Small intestine (tissue), 7 donors: ENCODE results near the gene PARD3B. TPM values are rescaled to one million over a fixed set of nuclear protein-coding genes. Genes with fewer than 3 reads are reported as not detected.

Source experiments
- DNase-seq, 2 donors: peaks; one replicate each; pipeline versions ENCODE4 v3.0.0 to v3.0.0-alpha.2; 2013
- FAIRE-seq: peaks from 2 replicates; lab custom pipeline; 2012; peaks lifted over from hg19 to GRCh38; lab: Jason Lieb, UNC
- H3K27ac ChIP-seq, 3 donors: one replicate each; pipeline ENCODE4 v1.5.1; 2013; ENCODE audit warnings: low read length in 2 of 3, mild to moderate bottlenecking in 2 of 3, control low read depth in 1 of 3, inconsistent platforms in 1 of 3, low read depth in 1 of 3, moderate library complexity in 1 of 3
- H3K27me3 ChIP-seq, 3 donors: one replicate each; pipeline ENCODE4 v1.6.1; 2013; ENCODE audit warnings: low read length in 3 of 3, inconsistent platforms in 1 of 3; ENCODE audit not compliant: control insufficient read depth in 3 of 3, insufficient read depth in 3 of 3
- H3K36me3 ChIP-seq, 3 donors: one replicate each; pipeline ENCODE4 v1.6.1; 2013; ENCODE audit warnings: low read length in 3 of 3, inconsistent platforms in 1 of 3, low read depth in 1 of 3, mild to moderate bottlenecking in 1 of 3, moderate library complexity in 1 of 3; ENCODE audit not compliant: control insufficient read depth in 3 of 3, insufficient read depth in 2 of 3
- H3K4me1 ChIP-seq, 3 donors: one replicate each; pipeline ENCODE4 v1.6.1; 2013; ENCODE audit warnings: low read length in 2 of 3, inconsistent platforms in 1 of 3, low read depth in 1 of 3, mild to moderate bottlenecking in 1 of 3, moderate library complexity in 1 of 3; ENCODE audit not compliant: control insufficient read depth in 3 of 3, insufficient read depth in 2 of 3
- H3K4me3 ChIP-seq, 3 donors: one replicate each; pipeline ENCODE4 v1.5.1; 2013; ENCODE audit warnings: low read length in 3 of 3, control low read depth in 1 of 3, inconsistent platforms in 1 of 3, low read depth in 1 of 3, mild to moderate bottlenecking in 1 of 3, moderate library complexity in 1 of 3
- H3K9me3 ChIP-seq, 2 donors: one replicate each; pipeline ENCODE4 v1.6.1; 2013; ENCODE audit warnings: low read depth in 1 of 2, low read length in 1 of 2; ENCODE audit not compliant: control insufficient read depth in 2 of 2, insufficient read depth in 1 of 2
- WGBS, 3 donors: extraction: QIAGEN DNeasy Blood & Tissue Kit; methylation state at CpG; one replicate each; pipeline ENCODE4 v1.1.7; 2013; 5-methylcytosine and 5-hydroxymethylcytosine counted together
- polyA plus RNA-seq, 4 donors: library from polyadenylated mRNA; stranded (reverse) in 3 of 4; unstranded in 1 of 4; fragments of 200-250 nt in 3 of 4; fragments of 120-200 nt in 1 of 4; gene quantifications; one replicate each; pipeline versions ENCODE4 v1.2.1 to v1.2.3, GENCODE V29; 2013
- donor health status: healthy with polysubstance abuse.
- donor health status: control.
- donor health status: control.
- donor health status: Bipolar disorder and iron deficiency.
- donor health status: healthy.

The PARD3B gene
- polyA plus RNA-seq, 4 donors, result 2.8 to 10.7 (median 3.6) TPM

DNA sequence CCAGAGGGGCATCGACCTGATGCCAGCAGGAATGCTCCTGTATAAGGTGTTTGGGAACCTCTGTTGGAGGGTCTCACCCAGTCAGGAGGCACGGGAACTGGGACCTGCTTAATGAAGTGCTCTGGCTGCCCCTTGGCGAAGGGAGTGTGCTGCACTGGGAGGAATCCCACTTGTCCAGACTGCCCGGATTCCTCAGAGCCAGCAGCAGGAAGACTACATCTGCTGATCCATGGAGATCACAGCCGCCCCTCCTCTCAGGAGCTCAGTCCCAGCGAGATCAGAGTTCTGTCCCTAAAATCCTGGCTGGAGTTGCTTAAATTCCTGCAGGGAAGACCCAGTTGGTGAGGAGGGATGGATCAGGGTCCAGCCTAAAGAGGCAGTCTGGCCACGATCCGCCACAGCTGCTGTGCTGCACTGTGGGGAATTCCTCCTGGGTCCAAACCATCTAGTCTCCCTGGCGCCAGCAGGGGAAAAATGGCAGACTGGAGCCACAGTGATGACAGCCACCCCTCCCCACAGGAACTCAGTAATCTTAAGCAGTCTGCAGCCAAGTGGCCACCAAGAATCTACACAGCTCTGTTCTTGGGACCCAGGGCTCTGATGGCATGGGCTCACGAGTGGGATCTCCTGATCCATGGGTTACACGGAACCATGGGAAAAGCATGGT, 1060.5 kb downstream of the PARD3B start:
- Histone ChIP-seq H3K4me3 (no peak overlapping the region), H3K27ac (no peak overlapping the region), H3K9me3 (no peaks in the 10 kb centered on the region), H3K27me3 (no peaks in the 10 kb centered on the region), H3K4me1 (no peaks in the 10 kb centered on the region), H3K36me3 (peaks cover 0 to 4% (median 0%) of the 10 kb centered on the region in 3 donors)
- 88 to 95% (median 91%) methylated on average over 11 of the region's 11 CpGs for WGBS, 3 donors
- FAIRE-seq (no peak), DNase-seq (no peak)

DNA sequence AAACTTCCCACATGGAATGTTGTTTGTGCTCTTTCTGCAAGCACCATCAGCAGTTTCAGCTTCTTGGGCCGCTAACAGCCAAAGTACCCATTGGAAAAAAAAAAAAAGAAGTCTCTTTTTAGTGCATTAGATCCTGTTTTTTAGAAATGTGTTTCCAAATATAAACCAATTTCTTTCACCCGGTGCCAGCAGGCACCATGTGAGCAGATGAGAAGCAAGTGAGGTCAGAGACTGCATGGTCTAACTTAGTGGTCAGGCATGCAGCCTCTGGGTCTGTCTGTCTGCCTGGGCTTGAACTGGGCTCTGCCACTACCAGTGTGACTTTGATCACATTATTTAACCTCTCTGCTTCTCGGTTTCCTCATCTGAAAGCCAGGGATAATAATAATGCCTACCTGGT, 1061.9 kb downstream of the PARD3B start:
- no peak for FAIRE-seq
- no peak for DNase-seq
- H3K9me3 ChIP-seq, result no peaks in the 10 kb centered on the region
- no peaks in the 10 kb centered on the region for H3K4me1 ChIP-seq
- H3K27me3 ChIP-seq, result no peaks in the 10 kb centered on the region
- no peak overlapping the region for H3K27ac ChIP-seq
- no peak overlapping the region for H3K4me3 ChIP-seq
- peaks cover 0 to 4% (median 0%) of the 10 kb centered on the region in 3 donors for H3K36me3 ChIP-seq
- WGBS, 3 donors, result 80 to 90% (median 84%) methylated on average over 3 of the region's 3 CpGs

DNA sequence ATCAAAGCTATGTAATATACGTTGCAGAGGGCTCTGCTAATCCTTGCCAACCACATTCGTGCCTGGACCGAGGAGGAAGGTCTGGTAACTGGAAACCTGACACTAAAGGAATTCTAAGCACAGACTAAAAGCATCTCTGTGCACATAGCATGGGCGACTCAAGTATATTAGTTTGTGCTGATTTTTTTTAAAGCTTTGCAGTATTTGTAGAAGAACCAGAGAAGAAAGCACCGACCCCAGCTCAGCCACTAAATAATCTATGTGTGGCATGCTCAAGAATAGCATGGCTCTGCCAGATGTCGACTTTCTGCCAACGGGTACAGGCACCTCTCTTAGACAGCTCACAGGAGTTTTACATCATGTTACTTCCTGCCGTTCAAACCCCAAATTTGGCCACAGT, 1063.8 kb downstream of the PARD3B start:
- no peak for DNase-seq
- no peak overlapping the region for H3K4me3 ChIP-seq
- H3K27me3 ChIP-seq, result no peaks in the 10 kb centered on the region
- no peak for FAIRE-seq
- H3K9me3 ChIP-seq, result no peaks in the 10 kb centered on the region
- WGBS, 3 donors, result 59 to 86% (median 73%) methylated on average over 8 of the region's 8 CpGs
- no peaks in the 10 kb centered on the region for H3K4me1 ChIP-seq
- H3K27ac ChIP-seq, result no peak overlapping the region
- peaks cover 0 to 4% (median 0%) of the 10 kb centered on the region in 3 donors for H3K36me3 ChIP-seq

DNA sequence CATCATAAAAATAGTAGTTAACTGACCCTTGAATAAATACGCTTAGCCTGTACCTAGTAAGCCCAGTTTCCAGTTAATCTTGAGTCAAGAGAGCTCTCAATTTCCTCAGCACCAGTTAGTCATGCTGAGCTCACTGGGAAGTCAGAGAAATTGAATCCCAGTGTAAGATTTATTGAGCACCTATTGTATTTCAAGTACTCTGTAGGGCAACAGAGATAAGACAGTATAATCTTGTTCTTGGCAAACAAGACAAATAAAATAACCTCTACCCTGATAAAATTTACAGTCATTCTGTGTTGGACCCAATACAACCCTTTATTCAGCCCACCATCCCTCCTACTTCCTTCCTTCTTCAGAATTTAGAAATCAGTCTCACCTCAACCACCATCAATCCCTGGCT, 1065.2 kb downstream of the PARD3B start:
- Histone ChIP-seq H3K27me3 (no peaks in the 10 kb centered on the region), H3K4me3 (no peak overlapping the region), H3K9me3 (peaks cover 0 to 7% of the 10 kb centered on the region in 2 donors), H3K36me3 (peaks cover 0 to 9% (median 0%) of the 10 kb centered on the region in 3 donors), H3K4me1 (no peaks in the 10 kb centered on the region), H3K27ac (no peak overlapping the region)
- DNase-seq (no peak), FAIRE-seq (no peak)
- WGBS, 3 donors, result 93 to 97% (median 94%) methylated on average over 1 of the region's 1 CpG

DNA sequence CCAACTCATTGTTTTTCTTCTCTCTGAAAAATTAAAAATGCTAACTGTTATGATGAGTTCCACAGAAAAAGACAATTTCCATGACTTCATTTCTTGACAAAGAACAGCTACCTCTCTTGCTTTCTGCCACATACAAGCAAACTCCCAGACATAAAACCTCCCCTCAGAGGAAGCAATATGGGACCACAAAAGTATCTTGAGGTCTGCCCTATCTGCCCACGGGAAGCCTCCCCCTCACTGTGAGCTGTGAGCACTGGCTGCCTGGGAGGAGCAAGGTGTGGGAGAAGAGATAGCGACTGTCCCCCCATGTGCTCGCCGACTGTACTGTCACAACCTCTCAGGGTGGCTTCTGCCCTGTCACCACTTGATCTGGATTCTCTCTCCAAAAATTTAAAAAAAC, 1067.4 kb downstream of the PARD3B start:
- DNase-seq (no peak), FAIRE-seq (no peak)
- 56 to 80% (median 57%) methylated on average over 4 of the region's 4 CpGs for WGBS, 3 donors
- H3K4me1 ChIP-seq, result no peaks in the 10 kb centered on the region
- H3K36me3 ChIP-seq, result peaks cover 0 to 8% (median 0%) of the 10 kb centered on the region in 3 donors
- H3K27me3 ChIP-seq, result no peaks in the 10 kb centered on the region
- H3K4me3 ChIP-seq, result no peak overlapping the region
- H3K9me3 ChIP-seq, result peaks cover 0 to 7% of the 10 kb centered on the region in 2 donors
- H3K27ac ChIP-seq, result no peak overlapping the region

DNA sequence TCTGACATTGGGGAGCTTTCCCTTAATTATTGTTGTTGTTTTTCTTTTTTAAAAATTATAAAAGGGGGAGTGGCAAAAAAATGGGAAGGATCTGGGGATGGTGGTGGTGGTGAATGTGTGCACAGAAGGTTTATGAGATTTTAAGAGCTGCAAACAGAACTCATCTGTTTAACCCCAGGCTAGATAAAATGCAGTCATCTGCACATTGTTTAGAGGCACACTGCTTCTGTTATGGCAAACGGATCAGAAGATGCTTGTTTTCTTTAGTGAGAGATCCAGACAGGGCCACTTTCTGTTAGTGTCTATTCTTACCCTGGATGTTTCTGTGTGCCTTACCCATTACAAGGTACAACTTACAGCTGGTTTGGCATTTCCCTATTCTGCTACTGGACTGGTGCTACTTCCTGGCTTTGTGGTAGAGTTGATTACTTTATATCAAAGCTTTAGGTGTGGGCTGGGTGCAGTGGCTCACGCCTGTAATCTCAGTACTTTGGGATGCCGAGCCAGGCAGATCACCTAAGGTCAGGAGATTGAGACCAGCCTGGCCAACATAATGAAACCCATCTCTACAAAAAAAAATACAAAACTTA, 1068.8 kb downstream of the PARD3B start:
- WGBS, 3 donors, result 42 to 55% (median 43%) methylated on average over 3 of the region's 3 CpGs
- FAIRE-seq, result no peak
- Histone ChIP-seq H3K27me3 (no peaks in the 10 kb centered on the region), H3K27ac (no peak overlapping the region), H3K4me3 (no peak overlapping the region), H3K9me3 (peaks cover 0 to 7% of the 10 kb centered on the region in 2 donors), H3K4me1 (no peaks in the 10 kb centered on the region), H3K36me3 (peaks cover 0 to 11% (median 0%) of the 10 kb centered on the region in 3 donors)
- peak in 1 of 2 donors; percentile 7 for DNase-seq

DNA sequence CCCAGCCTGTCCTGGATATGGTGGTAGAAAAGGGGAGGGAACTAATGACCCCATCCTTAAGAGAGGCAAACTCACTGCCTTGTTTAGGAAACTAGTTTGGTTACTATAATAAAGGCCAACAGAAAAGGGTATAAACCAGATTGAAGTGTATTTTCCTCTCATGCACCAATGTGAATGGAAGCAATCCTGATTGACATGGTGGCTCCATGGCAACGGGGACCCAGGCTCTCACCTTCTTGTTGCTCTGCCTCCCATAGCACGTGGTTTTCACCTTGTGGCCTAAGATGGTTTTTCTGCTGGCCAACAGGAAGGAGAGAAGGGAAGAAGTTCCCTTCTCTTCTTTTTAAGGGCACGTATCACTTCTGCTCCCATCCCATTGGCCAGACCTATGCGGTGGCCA, 1069.7 kb downstream of the PARD3B start:
- H3K27ac ChIP-seq, result no peak overlapping the region
- H3K9me3 ChIP-seq, result peaks cover 0 to 7% of the 10 kb centered on the region in 2 donors
- DNase-seq (no peak), FAIRE-seq (no peak)
- H3K27me3 ChIP-seq, result no peaks in the 10 kb centered on the region
- no peaks in the 10 kb centered on the region for H3K4me1 ChIP-seq
- no peak overlapping the region for H3K4me3 ChIP-seq
- WGBS, 3 donors, result 92 to 93% (median 92%) methylated on average over 4 of the region's 4 CpGs
- peaks cover 0 to 11% (median 0%) of the 10 kb centered on the region in 3 donors for H3K36me3 ChIP-seq

DNA sequence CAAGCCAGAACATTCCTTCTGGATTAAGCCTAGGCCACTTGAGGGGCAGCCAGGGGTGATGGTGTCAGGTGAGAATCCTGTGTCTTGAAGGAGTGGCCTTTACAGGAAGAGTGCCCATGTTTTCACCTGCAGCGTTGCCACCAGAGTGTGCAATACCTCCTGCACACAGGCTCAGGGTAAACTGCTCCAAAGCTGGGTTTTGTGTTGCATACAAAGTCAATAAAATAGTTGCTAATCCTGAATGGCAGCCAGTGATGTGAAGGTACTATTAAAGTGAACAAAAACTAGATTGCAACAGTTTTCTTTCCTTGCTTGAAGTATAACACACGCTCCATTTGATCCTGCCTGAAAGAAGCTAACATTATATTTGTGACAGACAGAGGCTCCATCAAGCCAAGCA, 1072.6 kb downstream of the PARD3B start:
- H3K9me3 ChIP-seq, result peaks cover 0 to 7% of the 10 kb centered on the region in 2 donors
- no peaks in the 10 kb centered on the region for H3K27me3 ChIP-seq
- peaks cover 0 to 11% (median 0%) of the 10 kb centered on the region in 3 donors for H3K36me3 ChIP-seq
- FAIRE-seq, result no peak
- no peak overlapping the region for H3K27ac ChIP-seq
- H3K4me3 ChIP-seq, result no peak overlapping the region
- 87 to 93% (median 91%) methylated on average over 2 of the region's 2 CpGs for WGBS, 3 donors
- DNase-seq, result no peak
- no peaks in the 10 kb centered on the region for H3K4me1 ChIP-seq
